Upper lobe of left lung (tissue), 6 donors: Measurements from ENCODE around the gene STMN1. TPM values are rescaled to one million over a fixed set of nuclear protein-coding genes. Genes with fewer than 3 reads are reported as not detected.

Experiments
- ATAC-seq, 2 donors: fragments of 200-7000 bp; cut with Tn5 transposase; one replicate each; pipeline ENCODE4 v1.9.1; 2022; ENCODE audit warnings: mild to moderate bottlenecking in 2 of 2, moderate library complexity in 2 of 2; ENCODE audit not compliant: low FRiP score in 2 of 2
- DNase-seq, 2 donors: peaks; one replicate each; pipeline ENCODE4 v3.0.0-alpha.2; 2019 to 2020
- H3K27ac ChIP-seq, 4 donors: fragments of 200-600 bp; sonication (generic); one replicate each; pipeline ENCODE4 v1.5.1; 2016 to 2019
- H3K27me3 ChIP-seq, 4 donors: fragments of 200-600 bp; sonication (generic); one replicate each; pipeline ENCODE4 v1.5.1; 2017 to 2019
- H3K36me3 ChIP-seq, 4 donors: fragments of 200-600 bp; sonication (generic); one replicate each; pipeline ENCODE4 v1.5.1; 2016 to 2019
- H3K4me1 ChIP-seq, 4 donors: fragments of 200-600 bp; sonication (generic); one replicate each; pipeline ENCODE4 v1.5.1; 2018 to 2019
- H3K4me3 ChIP-seq, 4 donors: fragments of 200-600 bp; sonication (generic); one replicate each; pipeline ENCODE4 v1.5.1; 2017 to 2019; ENCODE audit warnings: mild to moderate bottlenecking in 2 of 4, moderate library complexity in 1 of 4
- H3K9me3 ChIP-seq, 4 donors: fragments of 200-600 bp; sonication (generic); one replicate each; pipeline ENCODE4 v1.5.1; 2018 to 2019
- EP300 ChIP-seq, 4 donors: sonication (generic); formaldehyde crosslinking; IDR thresholded peaks; one replicate each; pipeline ENCODE4 v1.5.1; 2017; ENCODE audit warnings: antibody characterized with exemption in 4 of 4, control low read depth in 2 of 4
- POLR2A ChIP-seq, 4 donors: fragments of 450-650 bp; IDR thresholded peaks; one replicate each; pipeline ENCODE4 v1.5.1; 2016 to 2017; ENCODE audit warnings: antibody characterized with exemption in 4 of 4, mild to moderate bottlenecking in 2 of 4
- POLR2AphosphoS5 ChIP-seq, 2 donors: sonication (generic); formaldehyde crosslinking; IDR thresholded peaks; one replicate each; pipeline ENCODE4 v1.5.1; 2017; ENCODE audit warnings: antibody characterized with exemption in 2 of 2
- WGBS, 2 donors: methylation state at CpG; one replicate each; pipeline ENCODE4 v1.1.5; 2017 to 2018; 5-methylcytosine and 5-hydroxymethylcytosine counted together
- small RNA-seq, 4 donors: library from RNA; depleted of rRNA; stranded (forward); fragments of <200 nt; gene quantifications; one replicate each; pipeline ENCODE3, GENCODE V24; 2016
- total RNA-seq, 6 donors: library from RNA; depleted of rRNA in 4 of 6; stranded (reverse); fragments of >200 nt in 4 of 6; gene quantifications; one replicate each; pipeline versions ENCODE4 v1.1.0 to v1.2.1, GENCODE V29; 2016 to 2021
- TF ChIP-seq, protein P1 (sequence below), 6 experiments: fragments of 450-650 bp in 4 of 6; fragments of 200-600 bp in 2 of 6; sonication (generic) in 2 of 6; IDR thresholded peaks; one replicate each; pipeline ENCODE4 v1.5.1; 2016 to 2019; ENCODE audit warnings: antibody characterized with exemption in 6 of 6
- donor health status: DM: no; HTN: no; CAD: no; lungs with moderate emphysema.
- donor health status: DM: no; HTN: yes; CAD: no; lungs with severe emphysema.

The STMN1 gene
- total RNA-seq, 6 donors from 2014 or later: 38.3 to 103 (median 52.2) TPM

DNA sequence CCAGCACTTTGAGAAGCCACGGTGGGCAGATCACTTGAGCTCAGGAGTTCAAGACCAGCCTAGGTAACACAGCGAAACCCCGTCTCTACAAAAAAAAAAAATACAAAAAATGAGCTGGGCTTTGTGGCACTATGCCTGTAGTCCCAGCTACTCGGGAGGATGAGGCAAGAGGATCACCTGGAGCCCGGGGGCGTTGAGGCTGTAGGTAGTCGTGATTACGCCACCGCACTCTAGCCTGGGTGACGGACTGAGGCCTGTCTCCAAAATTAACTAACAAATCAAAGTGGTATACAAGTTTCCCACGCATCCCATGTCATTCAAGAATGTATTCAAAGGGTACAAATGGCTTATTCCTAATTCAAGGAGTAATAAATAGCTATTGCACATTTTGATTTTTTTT, 49.4 kb downstream of the STMN1 start:
- WGBS, 2 donors: 89 to 91% methylated on average over 11 of the region's 11 CpGs
- Histone ChIP-seq H3K27ac (no peak overlapping the region), H3K4me1 (peaks cover 20 to 27% (median 23%) of the 10 kb centered on the region in 4 donors), H3K4me3 (no peak overlapping the region), H3K27me3 (no peaks in the 10 kb centered on the region), H3K36me3 (no peaks in the 10 kb centered on the region), H3K9me3 (no peaks in the 10 kb centered on the region)
- ATAC-seq: no peak
- TF ChIP-seq, protein P1, sequence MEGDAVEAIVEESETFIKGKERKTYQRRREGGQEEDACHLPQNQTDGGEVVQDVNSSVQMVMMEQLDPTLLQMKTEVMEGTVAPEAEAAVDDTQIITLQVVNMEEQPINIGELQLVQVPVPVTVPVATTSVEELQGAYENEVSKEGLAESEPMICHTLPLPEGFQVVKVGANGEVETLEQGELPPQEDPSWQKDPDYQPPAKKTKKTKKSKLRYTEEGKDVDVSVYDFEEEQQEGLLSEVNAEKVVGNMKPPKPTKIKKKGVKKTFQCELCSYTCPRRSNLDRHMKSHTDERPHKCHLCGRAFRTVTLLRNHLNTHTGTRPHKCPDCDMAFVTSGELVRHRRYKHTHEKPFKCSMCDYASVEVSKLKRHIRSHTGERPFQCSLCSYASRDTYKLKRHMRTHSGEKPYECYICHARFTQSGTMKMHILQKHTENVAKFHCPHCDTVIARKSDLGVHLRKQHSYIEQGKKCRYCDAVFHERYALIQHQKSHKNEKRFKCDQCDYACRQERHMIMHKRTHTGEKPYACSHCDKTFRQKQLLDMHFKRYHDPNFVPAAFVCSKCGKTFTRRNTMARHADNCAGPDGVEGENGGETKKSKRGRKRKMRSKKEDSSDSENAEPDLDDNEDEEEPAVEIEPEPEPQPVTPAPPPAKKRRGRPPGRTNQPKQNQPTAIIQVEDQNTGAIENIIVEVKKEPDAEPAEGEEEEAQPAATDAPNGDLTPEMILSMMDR (IDR thresholded peaks at IDR 0.05): no peak
- TF ChIP-seq EP300 (IDR thresholded peaks at IDR 0.05) (no peak), POLR2A (IDR thresholded peaks at IDR 0.05) (no peak), POLR2AphosphoS5 (IDR thresholded peaks at IDR 0.05) (no peak)
- DNase-seq: no peak

DNA sequence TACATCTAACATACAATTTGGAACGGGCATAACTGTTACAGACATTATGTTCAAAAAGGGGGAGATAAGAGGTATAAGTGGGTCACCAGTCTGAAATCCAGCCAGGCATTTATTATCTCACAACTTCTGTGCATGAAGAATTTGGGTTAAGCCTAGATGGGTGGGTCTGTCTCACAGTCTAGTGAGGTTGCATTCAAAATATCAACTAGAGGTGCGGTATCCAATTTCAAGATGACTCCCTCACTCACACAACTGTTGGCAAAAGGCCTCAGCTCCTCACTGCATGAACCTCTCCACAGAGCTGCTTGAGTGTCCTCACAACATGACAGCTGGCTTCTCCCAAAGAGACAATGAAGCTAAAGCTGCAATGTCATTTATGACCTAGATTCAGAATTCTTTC, 51.7 kb downstream of the STMN1 start:
- ATAC-seq: no peak
- Histone ChIP-seq H3K9me3 (no peaks in the 10 kb centered on the region), H3K4me3 (no peak overlapping the region), H3K27me3 (no peaks in the 10 kb centered on the region), H3K4me1 (peaks cover 6 to 8% (median 7%) of the 10 kb centered on the region in 4 donors), H3K27ac (no peak overlapping the region), H3K36me3 (no peaks in the 10 kb centered on the region)
- 93 to 98% methylated on average over 2 of the region's 2 CpGs for WGBS, 2 donors
- TF ChIP-seq POLR2A (IDR thresholded peaks at IDR 0.05): no peak
- TF ChIP-seq, protein P1 (IDR thresholded peaks at IDR 0.05): no peak
- no peak for TF ChIP-seq POLR2AphosphoS5 (IDR thresholded peaks at IDR 0.05)
- no peak for TF ChIP-seq EP300 (IDR thresholded peaks at IDR 0.05)
- no peak for DNase-seq

Small RNA genes lying within 50 kb of the gene (small RNA-seq; reads per million reads assigned to genes)
- gene AL033528.1: 0 reads per million in 4 donors
- 0 reads per million in 4 donors for gene RF00019
- 0 reads per million in 4 donors for gene SNRPFP2

Other genes with a start within 250 kb of the STMN1 start
- 10 to 100 TPM; 22.0 to 91.1 (median 60.5) TPM for gene SELENON, start 106.2 kb downstream of the STMN1 start, total RNA-seq
- gene MTFR1L, start 86.5 kb downstream of the STMN1 start, total RNA-seq: 10 to 100 TPM; 43.2 to 80.7 (median 53.6) TPM
- gene AUNIP, start 47.0 kb downstream of the STMN1 start, total RNA-seq: 1 to 10 TPM in 1 of 6 donors, under 1 TPM in 2, not detected in 3; 0.43 to 1.1 (median 0.74) TPM
- gene PAQR7, start 30.7 kb downstream of the STMN1 start, total RNA-seq: 1 to 10 TPM; 1.9 to 9.6 (median 7.0) TPM
- 10 to 100 TPM; 12.6 to 20.1 (median 15.1) TPM for gene PAFAH2, start 91.6 kb upstream of the STMN1 start, total RNA-seq
- gene EXTL1, start 115.4 kb upstream of the STMN1 start, total RNA-seq: under 1 TPM in 3 of 6 donors, not detected in 3; under 0.01 to 0.24 (median 0.20) TPM
- gene SLC30A2, start 139.7 kb upstream of the STMN1 start, total RNA-seq: under 1 TPM in 3 of 6 donors, not detected in 3; 0.09 to 0.27 (median 0.15) TPM
- under 1 TPM in 3 of 6 donors, not detected in 3; 0.26 to 0.61 (median 0.34) TPM for gene TRIM63, start 161.2 kb upstream of the STMN1 start, total RNA-seq
- 10 to 100 TPM in 2 of 6 donors, 1 to 10 TPM in 4; 1.7 to 12.0 (median 8.8) TPM for gene PDIK1L, start 205.4 kb upstream of the STMN1 start, total RNA-seq